ENCODE measurements around the gene FNDC3B. TPM values are rescaled to one million over a fixed set of nuclear protein-coding genes. Genes with fewer than 3 reads are reported as not detected.
"Not testable (repeated sequence)": the region's sequence is repeated elsewhere in the genome, so short reads cannot be mapped to it uniquely, and the experiment has no call there.

The FNDC3B gene
- total RNA-seq, 2 donors from 2014 or later, result 9.2 to 17.1 TPM

- Mint-ChIP-seq H3K27ac (no peak overlapping the region), H3K9me3 (no peaks in the 10 kb centered on the region), H3K36me3 (peaks cover 0 to 12% of the 10 kb centered on the region in 2 donors)
- ATAC-seq, result no peak
- no peak for DNase-seq (ENCODE audit: low spot score in 2 of 2)
Measured at GRCh38 chr3:172354931-172355499, 315.6 kb downstream of the FNDC3B start.

DNA sequence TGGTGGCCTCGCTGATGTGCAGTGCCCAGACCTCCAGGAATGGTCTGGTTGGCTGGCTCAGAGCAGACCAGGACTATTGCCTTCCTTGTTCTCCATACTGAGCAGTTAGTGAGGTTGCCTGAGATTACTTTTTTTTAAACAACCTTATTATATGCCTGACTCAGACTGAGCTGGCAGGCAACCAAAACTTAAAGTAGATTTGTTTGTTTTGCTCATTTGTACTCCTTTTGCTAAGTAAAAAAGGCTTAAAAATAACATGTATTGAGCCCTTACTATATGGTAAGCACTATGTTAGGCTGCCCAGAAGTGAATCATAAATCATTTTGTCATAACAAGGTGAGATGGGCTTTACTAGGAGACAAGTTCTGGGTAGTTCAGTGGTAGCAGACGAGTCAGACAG, 316.5 kb downstream of the FNDC3B start:
- Mint-ChIP-seq H3K27ac (no peak overlapping the region), H3K9me3 (peaks cover 0 to 4% of the 10 kb centered on the region in 2 donors), H3K36me3 (peaks cover 0 to 18% of the 10 kb centered on the region in 2 donors)
- ATAC-seq, result no peak
- no peak for DNase-seq (ENCODE audit: low spot score in 2 of 2)

DNA sequence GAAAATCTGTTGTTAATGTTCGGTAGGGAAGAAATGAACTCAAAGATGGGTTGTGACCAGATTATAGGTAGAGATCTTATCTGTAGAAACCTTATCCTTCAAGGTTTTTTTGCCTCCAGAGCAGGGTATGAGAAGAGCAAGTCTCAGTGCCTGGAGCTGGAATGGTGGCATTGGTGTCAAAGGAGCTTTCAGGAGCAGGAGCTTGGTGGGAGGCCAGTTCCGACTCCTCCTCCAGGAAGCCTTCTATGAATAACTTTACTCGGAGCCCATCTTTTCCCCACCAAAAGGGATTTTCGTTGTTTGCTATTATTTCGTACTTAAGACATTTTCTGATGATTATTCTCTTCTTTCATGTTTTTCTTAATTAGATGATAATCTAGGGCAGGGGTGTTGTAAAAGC, 317.0 kb downstream of the FNDC3B start:
- H3K36me3 Mint-ChIP-seq, result peaks cover 0 to 18% of the 10 kb centered on the region in 2 donors
- ATAC-seq (no peak), DNase-seq (ENCODE audit: low spot score in 2 of 2) (no peak)
- H3K9me3 Mint-ChIP-seq, result peaks cover 0 to 4% of the 10 kb centered on the region in 2 donors
- H3K27ac Mint-ChIP-seq, result peak overlapping the region in 1 of 2 donors; percentile 44

- H3K36me3 Mint-ChIP-seq, result peaks cover 0 to 20% of the 10 kb centered on the region in 2 donors
- no peak for DNase-seq (ENCODE audit: low spot score in 2 of 2)
- H3K27ac Mint-ChIP-seq, result no peak overlapping the region
- ATAC-seq, result no peak
- peaks cover 0 to 4% of the 10 kb centered on the region in 2 donors for H3K9me3 Mint-ChIP-seq
Measured at GRCh38 chr3:172357850-172358754, 318.7 kb downstream of the FNDC3B start.

DNA sequence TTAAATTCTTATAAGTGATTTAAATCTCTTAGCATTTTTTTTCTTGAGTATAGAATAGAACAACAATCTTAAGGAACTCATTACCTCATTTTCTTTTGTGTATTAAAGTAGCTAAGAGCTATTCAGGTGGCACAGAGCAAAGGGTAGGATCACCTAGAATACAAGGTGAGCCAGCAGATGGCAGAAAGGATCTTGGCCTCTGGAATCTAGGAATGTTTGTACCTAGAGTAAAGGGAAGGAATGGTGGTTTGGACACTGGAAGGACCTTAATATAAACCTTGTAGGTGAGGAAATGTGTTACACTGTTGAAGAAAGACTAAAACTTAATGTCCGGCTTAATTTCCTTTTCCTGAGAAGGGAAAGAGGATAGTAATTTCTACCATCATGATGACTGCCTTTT, 319.9 kb downstream of the FNDC3B start:
- ATAC-seq, result no peak
- H3K9me3 Mint-ChIP-seq, result peaks cover 0 to 4% of the 10 kb centered on the region in 2 donors
- DNase-seq (ENCODE audit: low spot score in 2 of 2), result no peak
- no peak overlapping the region for H3K27ac Mint-ChIP-seq
- H3K36me3 Mint-ChIP-seq, result peaks cover 0 to 17% of the 10 kb centered on the region in 2 donors

DNA sequence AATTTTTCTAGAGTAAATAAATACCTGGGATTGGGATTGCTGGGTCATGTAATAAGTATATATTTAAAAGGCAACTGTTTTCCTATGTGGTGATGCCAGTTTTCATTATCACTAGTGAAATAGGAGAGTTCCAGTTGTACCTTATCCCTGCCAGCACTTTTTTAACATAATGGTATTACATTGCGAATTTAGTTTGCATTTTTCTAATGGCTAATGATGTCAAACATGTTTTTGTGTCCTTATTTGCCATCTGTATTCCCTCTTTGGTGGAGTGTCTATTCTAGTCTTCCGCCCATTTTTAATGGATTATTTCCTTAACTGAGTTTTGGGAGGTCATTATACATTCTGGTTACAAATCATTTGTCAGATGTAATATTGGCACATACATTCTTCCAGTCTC, 320.6 kb downstream of the FNDC3B start:
- ATAC-seq (no peak), DNase-seq (ENCODE audit: low spot score in 2 of 2) (no peak)
- no peak overlapping the region for H3K27ac Mint-ChIP-seq
- peaks cover 0 to 4% of the 10 kb centered on the region in 2 donors for H3K9me3 Mint-ChIP-seq
- peaks cover 0 to 17% of the 10 kb centered on the region in 2 donors for H3K36me3 Mint-ChIP-seq

- H3K27ac Mint-ChIP-seq, result no peak overlapping the region
- ATAC-seq, result no peak
- DNase-seq (ENCODE audit: low spot score in 2 of 2), result no peak
- peaks cover 0 to 17% of the 10 kb centered on the region in 2 donors for H3K36me3 Mint-ChIP-seq
- H3K9me3 Mint-ChIP-seq, result peaks cover 0 to 4% of the 10 kb centered on the region in 2 donors
Measured at GRCh38 chr3:172362583-172362982, 323.2 kb downstream of the FNDC3B start.

DNA sequence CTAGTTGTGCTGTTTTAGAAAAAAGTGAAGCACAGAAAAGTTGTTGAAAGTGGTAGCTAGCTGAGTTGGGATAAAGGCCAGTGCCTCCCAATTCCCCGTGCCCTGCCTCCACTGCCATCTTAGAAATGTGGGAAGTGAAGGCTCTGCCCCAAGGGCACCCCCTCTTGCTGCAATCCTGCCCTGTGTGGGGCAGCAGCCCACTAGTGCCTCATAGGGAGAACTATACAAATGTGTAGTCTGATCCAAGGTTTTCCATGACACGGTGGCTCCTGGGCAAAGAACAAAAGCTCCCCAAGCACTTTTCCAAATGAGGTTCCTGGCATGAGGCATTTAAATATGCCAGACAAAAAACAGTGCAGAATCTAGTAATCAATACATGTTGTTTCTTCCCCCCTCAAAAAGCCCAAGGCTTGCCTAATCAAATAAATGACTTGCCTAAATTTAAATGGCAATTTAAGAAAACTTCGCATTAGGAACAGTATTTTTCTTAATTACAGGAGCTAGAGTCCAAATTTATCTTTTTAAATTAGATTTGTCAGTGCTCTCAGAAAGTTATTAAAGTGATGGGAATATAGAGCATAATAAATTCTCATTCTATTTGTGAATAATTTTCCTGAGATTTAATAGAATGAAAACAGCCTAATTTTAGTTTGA, 325.1 kb downstream of the FNDC3B start:
- Mint-ChIP-seq H3K9me3 (peaks cover 0 to 4% of the 10 kb centered on the region in 2 donors), H3K27ac (no peak overlapping the region), H3K36me3 (peaks cover 0 to 17% of the 10 kb centered on the region in 2 donors)
- no peak for ATAC-seq
- no peak for DNase-seq (ENCODE audit: low spot score in 2 of 2)

- no peak for DNase-seq (ENCODE audit: low spot score in 2 of 2)
- peaks cover 0 to 4% of the 10 kb centered on the region in 2 donors for H3K9me3 Mint-ChIP-seq
- no peak overlapping the region for H3K27ac Mint-ChIP-seq
- no peak for ATAC-seq
- peaks cover 0 to 17% of the 10 kb centered on the region in 2 donors for H3K36me3 Mint-ChIP-seq
Measured at GRCh38 chr3:172365028-172365567, 325.7 kb downstream of the FNDC3B start.

DNA sequence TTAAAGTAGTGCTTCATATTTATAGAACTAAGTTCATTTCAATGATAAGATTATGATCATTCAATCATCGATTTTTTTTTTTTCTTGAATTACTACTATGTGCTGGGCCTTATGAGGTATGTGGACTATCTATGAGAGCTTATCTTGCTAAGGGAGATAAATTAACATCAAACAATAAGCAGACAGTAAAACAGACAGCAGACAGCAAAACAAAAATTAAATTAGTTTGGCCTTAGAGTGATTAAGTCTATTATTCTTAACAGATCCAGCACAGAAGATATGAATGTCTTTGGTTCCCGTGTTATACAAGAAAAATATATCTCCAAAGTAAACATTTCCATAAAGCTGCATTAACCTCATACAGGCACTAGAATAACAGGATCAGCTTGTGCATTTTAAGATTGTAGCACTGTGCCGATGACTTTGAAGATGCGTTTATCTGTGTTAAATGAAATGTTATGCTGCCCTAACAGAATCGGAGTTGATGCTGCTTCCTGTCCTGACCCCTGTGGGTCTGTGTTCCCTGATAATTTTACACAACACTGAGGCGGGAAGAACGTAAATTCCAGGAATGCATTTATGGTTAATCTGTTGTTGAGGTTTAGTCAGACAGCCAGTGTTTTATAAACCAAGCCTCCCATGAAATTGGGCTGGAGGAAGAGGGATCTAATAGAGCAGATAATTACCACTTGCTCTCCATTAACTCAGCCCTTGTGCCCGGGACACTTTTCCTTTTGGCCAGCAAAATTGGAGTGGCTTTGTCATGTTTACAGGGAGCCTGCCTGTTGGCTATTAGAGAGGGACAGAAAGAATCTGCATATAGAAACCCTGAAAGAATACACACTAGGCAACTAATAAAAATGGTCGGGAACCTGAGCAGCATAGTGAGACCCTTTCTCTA, 328.1 kb downstream of the FNDC3B start:
- ATAC-seq (no peak), DNase-seq (ENCODE audit: low spot score in 2 of 2) (no peak)
- H3K36me3 Mint-ChIP-seq, result no peaks in the 10 kb centered on the region
- H3K9me3 Mint-ChIP-seq, result no peaks in the 10 kb centered on the region
- H3K27ac Mint-ChIP-seq, result no peak overlapping the region

DNA sequence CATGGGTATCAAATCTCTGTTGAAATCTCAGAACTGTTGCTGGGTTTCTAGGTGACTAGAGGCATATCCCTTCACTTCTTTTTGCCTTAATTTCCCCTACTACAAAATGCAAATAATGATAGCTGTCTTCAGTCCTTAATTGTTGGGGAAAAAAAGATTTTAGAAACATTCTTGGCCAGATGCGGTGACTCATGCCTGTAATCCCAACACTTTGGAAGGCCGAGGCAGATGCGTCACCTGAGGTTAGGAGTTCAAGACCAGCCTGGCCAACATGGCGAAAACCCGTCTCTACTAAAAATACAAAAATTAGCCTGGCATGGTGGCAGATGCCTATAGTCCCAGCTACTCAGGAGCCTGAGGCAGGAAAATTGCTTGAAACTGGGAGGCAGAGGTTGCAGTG, 329.2 kb downstream of the FNDC3B start:
- H3K27ac Mint-ChIP-seq; ATAC-seq; H3K36me3 Mint-ChIP-seq; H3K9me3 Mint-ChIP-seq; DNase-seq (ENCODE audit: low spot score in 2 of 2): not testable (repeated sequence)

DNA sequence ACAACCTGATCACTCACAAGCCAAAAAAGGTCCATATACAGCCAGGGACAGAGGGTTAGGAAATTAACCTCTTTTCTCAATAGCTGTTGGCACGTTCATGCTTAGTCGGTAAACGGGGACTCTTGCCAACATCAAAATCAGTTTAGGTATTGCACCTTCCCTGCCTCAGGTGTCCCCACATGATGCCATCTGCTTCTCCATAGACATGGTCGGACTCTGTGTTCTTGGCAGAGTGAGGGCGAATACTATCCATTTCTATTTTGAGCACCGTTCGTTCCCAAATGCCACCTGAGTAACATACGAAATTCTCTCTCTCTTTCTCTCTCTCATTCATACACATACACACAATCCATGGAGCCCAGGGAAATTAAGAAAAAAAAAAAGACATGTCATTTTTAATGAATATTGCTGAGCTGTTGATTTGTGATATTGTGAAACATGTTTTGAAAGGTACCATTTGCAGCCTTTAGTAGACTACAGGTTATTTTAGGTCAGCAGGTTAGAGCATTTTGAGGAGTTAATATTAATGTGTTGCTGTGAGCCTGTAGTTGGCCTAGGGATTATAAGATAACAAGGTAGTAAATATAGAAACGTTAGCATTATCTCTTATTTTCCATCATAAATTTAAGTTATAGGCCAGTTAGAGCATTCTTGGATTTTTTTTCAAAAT, 330.3 kb downstream of the FNDC3B start:
- Mint-ChIP-seq H3K9me3 (no peaks in the 10 kb centered on the region), H3K27ac (no peak overlapping the region), H3K36me3 (no peaks in the 10 kb centered on the region)
- no peak for DNase-seq (ENCODE audit: low spot score in 2 of 2)
- no peak for ATAC-seq

DNA sequence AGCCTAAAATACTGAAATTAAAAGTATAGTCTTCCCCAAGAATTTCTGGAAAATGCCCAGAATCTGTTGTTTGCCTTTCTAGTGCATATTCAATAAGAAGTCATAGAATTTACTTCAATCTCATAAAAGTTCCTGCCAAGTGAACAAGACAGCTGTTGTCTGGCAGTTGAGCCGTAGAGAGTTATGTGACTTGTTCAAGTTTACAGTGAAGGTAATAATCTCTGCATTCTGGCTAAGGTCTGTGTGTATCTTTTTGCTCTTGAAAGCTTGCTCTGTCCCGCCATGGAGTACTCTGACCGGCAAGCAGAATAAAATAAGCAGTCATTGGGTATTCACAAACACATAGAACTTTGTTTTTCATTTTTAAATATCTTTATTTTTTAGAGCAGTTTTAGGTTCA, 331.0 kb downstream of the FNDC3B start:
- no peaks in the 10 kb centered on the region for H3K36me3 Mint-ChIP-seq
- no peak for DNase-seq (ENCODE audit: low spot score in 2 of 2)
- H3K9me3 Mint-ChIP-seq, result no peaks in the 10 kb centered on the region

GRCh38 chr3:172371544-172371943, 332.2 kb downstream of the FNDC3B start:
- no peaks in the 10 kb centered on the region for H3K36me3 Mint-ChIP-seq
- no peak for DNase-seq (ENCODE audit: low spot score in 2 of 2)
- ATAC-seq, result no peak
- no peak overlapping the region for H3K27ac Mint-ChIP-seq
- no peaks in the 10 kb centered on the region for H3K9me3 Mint-ChIP-seq

More for the DNA sequence above, 331.0 kb downstream of the FNDC3B start:
- no peak for ATAC-seq
- no peak overlapping the region for H3K27ac Mint-ChIP-seq

DNA sequence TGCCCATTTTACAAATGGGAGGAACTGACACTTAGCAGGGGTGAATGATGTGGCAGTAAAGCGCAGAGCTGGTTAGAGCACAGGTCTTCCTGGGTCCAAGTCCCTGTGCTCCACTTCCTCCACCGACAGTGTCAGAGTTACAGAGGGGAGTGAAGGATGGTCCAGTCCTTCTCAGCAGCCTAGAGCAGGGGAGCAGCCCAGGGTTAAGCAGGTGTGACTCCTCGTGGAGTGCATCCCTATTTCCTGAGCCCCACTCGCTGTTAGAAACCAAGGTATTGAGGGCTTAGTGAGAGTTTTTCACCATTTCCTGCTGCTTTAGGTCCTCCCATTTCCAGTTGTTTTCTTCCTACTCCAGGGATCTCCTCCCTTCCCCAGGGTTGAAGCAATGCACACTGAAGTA, 333.5 kb downstream of the FNDC3B start:
- Mint-ChIP-seq H3K27ac (peak overlapping the region in 1 of 2 donors; percentile 15), H3K9me3 (peaks cover 0 to under 1% of the 10 kb centered on the region in 2 donors), H3K36me3 (peaks cover under 1 to 9% of the 10 kb centered on the region in 2 donors)
- DNase-seq (ENCODE audit: low spot score in 2 of 2) (no peak), ATAC-seq (no peak)

All from activated naive CD4-positive, alpha-beta T cell treated with anti-CD3 and anti-CD28 coated beads, Interleukin-2, amount 50 U/mL, for 72 hours (primary cell).